HG03432 (cell line): ENCODE data around the gene MBD6.

Experiments used
- ATAC-seq: cut with Tn5 transposase; IDR thresholded peaks from one replicate; pipeline ENCODE4 v1.9.1; 2021; ENCODE audit warnings: mild to moderate bottlenecking, moderate library complexity; ENCODE audit not compliant: unreplicated experiment

MBD6 gene

DNA sequence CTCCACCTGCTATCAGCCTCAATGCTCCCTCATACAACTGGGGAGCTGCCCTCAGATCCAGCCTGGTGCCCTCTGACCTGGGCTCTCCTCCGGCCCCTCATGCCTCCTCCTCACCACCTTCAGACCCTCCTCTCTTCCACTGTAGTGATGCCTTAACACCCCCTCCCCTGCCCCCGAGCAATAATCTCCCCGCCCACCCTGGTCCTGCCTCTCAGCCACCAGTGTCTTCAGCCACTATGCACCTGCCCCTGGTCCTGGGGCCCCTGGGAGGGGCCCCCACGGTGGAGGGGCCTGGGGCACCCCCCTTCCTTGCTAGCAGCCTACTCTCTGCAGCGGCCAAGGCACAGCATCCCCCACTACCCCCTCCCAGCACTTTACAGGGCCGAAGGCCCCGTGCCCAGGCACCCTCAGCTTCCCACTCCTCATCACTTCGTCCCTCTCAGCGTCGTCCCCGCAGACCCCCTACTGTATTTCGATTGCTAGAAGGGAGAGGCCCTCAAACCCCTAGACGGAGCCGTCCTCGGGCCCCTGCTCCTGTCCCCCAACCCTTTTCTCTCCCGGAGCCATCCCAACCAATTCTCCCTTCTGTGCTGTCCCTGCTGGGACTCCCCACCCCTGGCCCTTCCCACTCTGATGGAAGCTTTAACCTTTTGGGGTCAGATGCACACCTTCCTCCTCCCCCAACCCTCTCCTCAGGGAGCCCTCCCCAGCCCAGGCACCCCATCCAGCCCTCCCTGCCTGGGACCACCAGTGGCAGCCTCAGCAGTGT, 3.2 kb downstream of the MBD6 start:
- ATAC-seq = no peak

DNA sequence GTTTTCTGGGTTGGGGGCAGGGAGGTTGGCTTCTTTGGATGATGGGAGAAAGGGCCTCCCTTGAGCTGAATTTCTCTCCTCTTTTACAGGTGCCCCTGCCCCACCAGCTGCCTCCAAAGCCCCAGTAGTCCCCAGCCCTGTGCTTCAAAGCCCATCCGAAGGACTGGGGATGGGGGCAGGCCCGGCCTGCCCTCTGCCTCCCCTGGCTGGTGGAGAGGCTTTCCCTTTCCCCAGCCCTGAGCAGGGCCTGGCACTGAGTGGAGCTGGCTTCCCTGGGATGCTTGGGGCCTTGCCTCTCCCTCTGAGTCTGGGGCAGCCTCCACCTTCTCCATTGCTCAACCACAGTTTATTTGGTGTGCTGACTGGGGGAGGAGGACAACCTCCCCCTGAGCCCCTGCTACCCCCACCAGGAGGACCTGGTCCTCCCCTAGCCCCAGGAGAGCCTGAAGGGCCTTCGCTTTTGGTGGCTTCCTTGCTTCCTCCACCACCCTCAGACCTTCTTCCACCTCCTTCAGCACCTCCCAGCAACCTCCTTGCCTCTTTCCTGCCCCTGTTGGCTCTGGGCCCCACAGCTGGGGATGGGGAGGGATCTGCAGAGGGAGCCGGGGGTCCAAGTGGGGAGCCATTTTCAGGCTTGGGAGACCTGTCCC, 4.0 kb downstream of the MBD6 start:
- ATAC-seq = no peak

DNA sequence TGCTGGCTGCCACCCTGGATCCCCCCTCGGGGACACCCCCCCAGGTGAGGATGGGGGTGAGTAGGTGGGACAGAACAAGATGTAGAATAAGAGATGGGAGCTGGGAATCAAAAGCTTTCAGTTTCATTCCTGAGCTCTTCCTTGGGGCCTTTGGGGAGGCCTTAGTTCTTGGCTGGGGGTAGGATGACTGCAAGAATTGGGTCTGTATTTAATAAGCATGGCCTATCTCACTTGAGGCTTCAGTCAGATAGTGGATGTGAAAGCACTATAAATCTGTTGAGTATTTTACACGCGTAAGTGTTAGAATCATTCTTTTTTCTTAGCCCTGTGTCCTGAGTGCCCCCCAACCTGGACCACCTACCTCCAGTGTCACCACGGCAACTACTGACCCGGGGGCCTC, 4.6 kb downstream of the MBD6 start:
- no peak for ATAC-seq

DNA sequence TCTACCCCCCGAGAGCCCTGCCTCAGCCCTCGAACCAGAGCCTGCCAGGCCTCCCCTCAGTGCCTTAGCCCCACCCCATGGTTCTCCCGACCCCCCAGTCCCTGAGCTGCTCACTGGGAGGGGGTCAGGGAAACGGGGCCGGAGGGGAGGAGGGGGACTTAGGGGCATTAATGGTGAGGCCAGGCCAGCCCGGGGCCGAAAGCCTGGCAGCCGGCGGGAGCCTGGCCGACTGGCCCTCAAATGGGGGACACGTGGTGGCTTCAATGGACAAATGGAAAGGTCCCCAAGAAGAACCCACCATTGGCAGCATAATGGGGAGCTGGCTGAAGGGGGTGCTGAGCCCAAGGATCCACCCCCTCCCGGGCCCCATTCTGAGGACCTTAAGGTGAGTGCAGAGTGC, 5.6 kb downstream of the MBD6 start:
- no peak for ATAC-seq

DNA sequence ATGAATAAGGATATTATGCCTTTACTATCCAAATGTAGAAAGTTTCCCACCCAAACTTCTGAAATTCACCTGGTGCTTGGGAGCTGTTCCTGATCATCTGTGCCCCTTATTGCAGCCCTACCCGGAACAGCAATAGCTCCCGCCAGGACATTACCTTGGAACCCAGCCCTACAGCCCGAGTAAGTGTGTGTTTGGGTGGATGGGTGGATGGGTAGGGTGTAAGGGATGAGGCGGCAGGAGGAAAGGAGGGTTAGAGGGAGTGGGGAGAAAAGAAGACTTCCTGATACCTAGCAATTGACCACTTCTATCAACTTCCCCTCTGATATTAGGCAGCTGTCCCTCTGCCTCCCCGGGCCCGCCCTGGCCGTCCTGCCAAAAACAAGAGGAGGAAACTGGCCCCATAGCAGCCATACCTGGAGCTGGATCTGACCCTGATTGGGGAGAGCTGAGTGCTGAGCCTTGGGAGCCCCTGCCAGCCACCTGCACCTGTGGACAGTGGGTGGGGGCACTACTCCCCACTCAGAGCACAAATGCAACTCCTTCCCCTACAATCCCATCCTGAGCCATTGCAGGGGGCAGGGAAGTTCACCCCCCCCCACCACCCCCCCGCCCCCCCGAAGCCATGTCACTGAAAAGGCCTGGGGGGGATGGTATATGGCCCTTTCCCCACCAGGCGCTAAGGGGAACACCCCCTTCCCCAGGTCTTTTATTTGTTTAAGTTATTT, 6.4 kb downstream of the MBD6 start:
- ATAC-seq = no peak

GRCh38 chr12:57529831-57530230, 7.2 kb downstream of the MBD6 start:
- no peak for ATAC-seq

DNA sequence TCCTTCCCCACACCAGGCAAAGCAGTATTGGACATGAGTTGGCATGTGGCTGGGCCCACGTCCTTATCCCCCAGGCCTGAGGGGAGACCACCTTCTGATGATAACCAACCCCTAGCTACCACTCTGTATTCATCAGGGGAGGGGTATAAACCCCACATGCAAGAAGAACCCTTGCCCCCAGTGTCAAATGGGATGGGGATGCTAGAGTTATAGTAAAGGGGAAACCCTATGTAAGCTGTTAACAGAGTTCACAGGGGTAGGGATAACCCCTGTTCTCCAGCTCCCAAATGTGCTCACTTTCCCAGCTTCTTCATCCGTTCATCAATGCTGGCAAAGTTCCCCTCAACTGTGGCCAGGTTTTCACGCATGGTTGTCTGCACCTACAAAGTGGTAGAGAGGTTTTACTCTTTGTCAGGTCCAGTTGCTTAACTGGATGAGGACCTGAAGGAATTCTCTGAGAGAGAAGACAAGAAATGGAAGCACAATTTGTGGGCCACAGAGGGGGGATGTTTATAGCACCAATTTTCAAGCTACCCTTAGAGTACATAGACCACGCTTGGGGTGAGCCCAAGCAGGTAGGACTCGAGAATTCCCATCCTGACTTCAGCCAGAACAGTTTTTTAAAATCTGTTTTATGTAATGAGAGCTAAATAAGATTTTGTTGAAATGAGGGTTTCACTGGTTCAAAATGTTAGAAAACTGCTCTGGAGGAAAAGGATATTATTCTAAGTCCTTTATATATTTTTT, 7.9 kb downstream of the MBD6 start:
- ATAC-seq = no peak

DNA sequence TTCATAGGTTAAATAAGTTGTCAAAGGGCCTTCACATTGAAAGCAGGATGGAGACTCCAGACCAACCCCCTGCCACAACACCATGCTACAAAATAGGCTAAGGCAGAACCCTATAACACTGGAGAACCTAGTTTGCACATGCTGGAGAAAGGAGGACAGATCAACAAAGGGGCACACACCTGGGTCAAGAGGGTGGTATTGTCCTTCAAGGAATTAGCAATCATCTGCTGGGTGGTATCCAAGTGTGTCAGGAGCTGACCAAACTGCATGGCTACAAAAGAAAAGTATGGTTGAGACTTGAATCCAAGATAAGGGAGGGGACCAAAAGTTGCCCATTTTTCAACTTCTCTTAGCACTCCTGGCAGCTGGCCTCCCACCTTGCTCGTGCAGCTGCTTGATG, 9.2 kb downstream of the MBD6 start:
- no peak for ATAC-seq

- no peak for ATAC-seq
These were observed 10.5 kb downstream of the MBD6 start for GRCh38 chr12:57533108-57533507.

- ATAC-seq = no peak
These were observed 11.6 kb downstream of the MBD6 start for GRCh38 chr12:57534250-57534649.

DNA sequence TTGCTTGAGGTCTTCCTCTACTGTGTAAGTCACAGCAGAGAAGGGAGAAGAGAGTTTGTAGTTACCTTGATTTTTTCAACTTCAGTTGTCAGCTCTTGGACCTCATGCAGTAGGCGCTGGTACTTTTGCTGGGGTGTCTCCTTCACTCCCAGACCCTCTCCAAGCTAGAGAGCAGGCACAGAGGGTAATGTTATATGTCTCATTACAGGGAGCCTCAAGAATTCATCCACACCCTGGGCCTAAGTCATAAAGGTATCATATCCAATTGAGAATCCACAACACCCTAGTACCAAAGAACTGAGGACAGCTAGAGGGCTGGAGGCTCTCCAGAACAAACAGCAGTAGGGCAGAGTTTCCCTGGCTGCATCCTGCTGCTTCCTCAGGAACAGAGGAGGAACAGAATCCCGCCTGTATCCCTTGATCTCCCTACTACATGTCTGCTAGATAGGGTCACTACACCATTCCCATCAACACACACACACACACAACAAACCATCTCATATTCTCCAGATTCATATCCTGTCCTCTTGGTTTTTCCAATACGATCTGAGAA, 12.4 kb downstream of the MBD6 start:
- no peak for ATAC-seq

- ATAC-seq = no peak
These were observed 13.4 kb downstream of the MBD6 start for GRCh38 chr12:57535764-57536596.

GRCh38 chr12:57536597-57536942, 13.9 kb downstream of the MBD6 start:
- no peak for ATAC-seq

GRCh38 chr12:57539134-57539768, 16.6 kb downstream of the MBD6 start:
- ATAC-seq = no peak

- ATAC-seq = no peak
These were observed 18.4 kb downstream of the MBD6 start for GRCh38 chr12:57541001-57541400.

DNA sequence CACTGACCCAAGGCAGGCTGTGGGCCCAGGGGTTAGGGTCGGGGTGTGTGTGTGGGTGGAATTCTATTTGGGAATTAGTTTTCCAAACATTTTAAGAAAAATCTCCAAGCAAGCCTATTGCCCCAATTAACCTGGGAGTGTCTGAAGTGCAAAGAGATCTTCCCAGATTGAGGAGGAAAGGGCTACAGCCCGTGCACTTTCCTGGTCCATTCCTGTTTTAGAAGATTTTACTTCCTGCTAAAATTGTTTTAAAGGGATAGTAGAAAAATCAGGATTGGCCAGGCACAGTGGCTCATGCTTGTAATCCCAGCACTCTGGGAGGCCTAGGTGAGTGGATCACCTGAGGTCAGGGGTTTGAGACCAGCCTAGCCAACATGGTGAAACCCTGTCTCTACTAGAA, 19.1 kb downstream of the MBD6 start:
- ATAC-seq = no peak

DNA sequence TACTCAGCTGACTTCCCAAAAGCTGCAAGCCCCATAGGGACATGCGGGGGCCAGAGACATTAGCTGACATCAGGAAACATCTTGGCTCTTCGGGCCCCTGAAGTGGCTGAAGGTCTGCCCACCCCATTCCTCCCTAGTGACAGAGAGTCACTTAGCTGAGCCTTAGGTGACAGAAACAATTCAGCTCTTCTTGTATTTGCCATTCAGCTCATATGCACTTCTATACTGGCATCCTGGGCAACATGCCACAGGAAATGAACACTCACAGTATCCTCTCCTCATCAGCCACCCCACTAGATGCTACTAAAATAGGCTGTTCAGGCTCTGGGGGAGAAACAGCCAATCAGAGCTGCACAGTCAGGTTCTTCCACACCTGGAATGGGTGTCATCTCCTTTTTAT, 21.0 kb downstream of the MBD6 start:
- no peak for ATAC-seq

GRCh38 chr12:57545809-57546437, 23.3 kb downstream of the MBD6 start:
- no peak for ATAC-seq
